ENCODE results near the gene TSGA10.

- TF ChIP-seq EZH2 (IDR thresholded peaks at IDR 0.05) (no peak), POLR2AphosphoS5 (IDR thresholded peaks at IDR 0.05; ENCODE audit: borderline replicate concordance, low read depth, low read length) (no peak), FOXP2 (optimal IDR thresholded peaks at IDR 0.05; ENCODE audit: control extremely low read depth, extremely low read length, insufficient read depth) (no peak)
Observed at GRCh38 chr2:99169534-99169933, 14.8 kb upstream of the TSGA10 start.

Data from SK-N-MC (cell line).